ENCODE results near the gene RPL7A.
"Not testable (repeated sequence)": the region's sequence is repeated elsewhere in the genome, so short reads cannot be mapped to it uniquely, and the experiment has no call there.

The RPL7A gene

DNA sequence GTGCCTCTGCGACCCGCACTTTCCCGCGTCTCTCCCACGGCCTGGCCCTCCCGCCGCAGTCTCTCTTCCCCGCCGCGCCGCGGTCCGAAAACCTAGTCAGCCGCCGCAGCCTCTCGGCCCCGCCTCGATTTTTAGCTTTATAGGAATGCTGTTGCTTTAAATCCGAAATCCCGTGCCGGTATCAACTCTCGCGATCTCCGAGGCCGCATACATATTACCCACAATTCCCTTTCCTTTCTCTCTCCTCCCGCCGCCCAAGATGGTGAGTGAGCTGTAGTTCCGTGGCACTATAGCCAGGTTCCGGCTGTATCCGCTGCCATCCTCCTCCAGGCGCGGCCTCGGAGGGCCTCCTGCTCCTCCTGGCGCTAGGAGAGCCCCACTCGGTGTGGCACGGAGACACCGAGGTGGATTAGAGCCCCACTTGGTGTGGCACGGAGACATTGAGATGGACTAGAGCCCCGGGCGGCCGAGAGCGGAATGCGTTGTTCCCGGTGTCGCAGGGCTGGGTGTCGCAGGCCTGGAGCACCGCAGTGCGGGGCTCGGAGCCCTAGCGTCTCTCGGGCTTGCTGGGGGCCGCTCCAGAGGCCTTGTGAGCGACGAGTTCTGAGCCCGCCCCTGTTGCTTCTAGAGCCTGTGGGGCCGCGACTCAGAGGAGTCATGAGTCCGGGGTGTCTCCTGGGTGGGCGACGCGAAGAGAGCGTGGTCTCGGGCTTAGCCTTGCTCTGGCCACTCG lies at the start of gene RPL7A, which contains the start of gene MED22:
TSS of gene RPL7A (plus strand) at position 234 of the 733 bp plus-strand sequence. CDS start at position 260, 26 bp downstream.
TSS of gene MED22 (minus strand) at position 147 of the 733 bp plus-strand sequence. CDS start 1,469 bp downstream, outside the sequence.
- DNase-seq (ENCODE audit: low read depth): peak; percentile 97
- peak within 1 kb of the TSS; percentile 92 for H3K4me3 ChIP-seq (ENCODE audit: low read depth, low read length)
- TF ChIP-seq, protein P1, sequence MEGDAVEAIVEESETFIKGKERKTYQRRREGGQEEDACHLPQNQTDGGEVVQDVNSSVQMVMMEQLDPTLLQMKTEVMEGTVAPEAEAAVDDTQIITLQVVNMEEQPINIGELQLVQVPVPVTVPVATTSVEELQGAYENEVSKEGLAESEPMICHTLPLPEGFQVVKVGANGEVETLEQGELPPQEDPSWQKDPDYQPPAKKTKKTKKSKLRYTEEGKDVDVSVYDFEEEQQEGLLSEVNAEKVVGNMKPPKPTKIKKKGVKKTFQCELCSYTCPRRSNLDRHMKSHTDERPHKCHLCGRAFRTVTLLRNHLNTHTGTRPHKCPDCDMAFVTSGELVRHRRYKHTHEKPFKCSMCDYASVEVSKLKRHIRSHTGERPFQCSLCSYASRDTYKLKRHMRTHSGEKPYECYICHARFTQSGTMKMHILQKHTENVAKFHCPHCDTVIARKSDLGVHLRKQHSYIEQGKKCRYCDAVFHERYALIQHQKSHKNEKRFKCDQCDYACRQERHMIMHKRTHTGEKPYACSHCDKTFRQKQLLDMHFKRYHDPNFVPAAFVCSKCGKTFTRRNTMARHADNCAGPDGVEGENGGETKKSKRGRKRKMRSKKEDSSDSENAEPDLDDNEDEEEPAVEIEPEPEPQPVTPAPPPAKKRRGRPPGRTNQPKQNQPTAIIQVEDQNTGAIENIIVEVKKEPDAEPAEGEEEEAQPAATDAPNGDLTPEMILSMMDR (IDR thresholded peaks at IDR 0.05; ENCODE audit: insufficient read depth, low read depth, low read length, missing control alignments): no peak

DNA sequence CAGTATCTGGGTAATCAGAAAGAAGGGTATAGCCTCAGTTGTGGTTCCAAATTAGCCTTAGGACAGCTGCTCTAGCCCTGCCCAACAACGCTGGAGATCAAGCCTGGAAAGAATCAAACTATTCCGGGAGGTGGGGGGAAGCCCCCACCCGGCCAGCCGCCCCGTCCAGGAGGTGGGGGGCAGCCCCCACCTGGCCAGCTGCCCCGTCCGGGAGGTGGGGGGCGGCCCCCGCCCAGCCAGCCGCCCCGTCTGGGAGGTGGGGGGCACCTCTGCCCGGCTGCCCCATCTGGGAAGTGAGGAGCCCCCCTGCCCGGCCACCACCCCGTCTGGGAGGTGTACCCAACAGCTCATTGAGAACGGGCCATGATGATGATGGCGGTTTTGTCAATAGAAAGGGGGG lies 48.0 kb upstream of the RPL7A start:
- H3K4me3 ChIP-seq (ENCODE audit: low read depth, low read length); DNase-seq (ENCODE audit: low read depth): not testable (repeated sequence)

DNA sequence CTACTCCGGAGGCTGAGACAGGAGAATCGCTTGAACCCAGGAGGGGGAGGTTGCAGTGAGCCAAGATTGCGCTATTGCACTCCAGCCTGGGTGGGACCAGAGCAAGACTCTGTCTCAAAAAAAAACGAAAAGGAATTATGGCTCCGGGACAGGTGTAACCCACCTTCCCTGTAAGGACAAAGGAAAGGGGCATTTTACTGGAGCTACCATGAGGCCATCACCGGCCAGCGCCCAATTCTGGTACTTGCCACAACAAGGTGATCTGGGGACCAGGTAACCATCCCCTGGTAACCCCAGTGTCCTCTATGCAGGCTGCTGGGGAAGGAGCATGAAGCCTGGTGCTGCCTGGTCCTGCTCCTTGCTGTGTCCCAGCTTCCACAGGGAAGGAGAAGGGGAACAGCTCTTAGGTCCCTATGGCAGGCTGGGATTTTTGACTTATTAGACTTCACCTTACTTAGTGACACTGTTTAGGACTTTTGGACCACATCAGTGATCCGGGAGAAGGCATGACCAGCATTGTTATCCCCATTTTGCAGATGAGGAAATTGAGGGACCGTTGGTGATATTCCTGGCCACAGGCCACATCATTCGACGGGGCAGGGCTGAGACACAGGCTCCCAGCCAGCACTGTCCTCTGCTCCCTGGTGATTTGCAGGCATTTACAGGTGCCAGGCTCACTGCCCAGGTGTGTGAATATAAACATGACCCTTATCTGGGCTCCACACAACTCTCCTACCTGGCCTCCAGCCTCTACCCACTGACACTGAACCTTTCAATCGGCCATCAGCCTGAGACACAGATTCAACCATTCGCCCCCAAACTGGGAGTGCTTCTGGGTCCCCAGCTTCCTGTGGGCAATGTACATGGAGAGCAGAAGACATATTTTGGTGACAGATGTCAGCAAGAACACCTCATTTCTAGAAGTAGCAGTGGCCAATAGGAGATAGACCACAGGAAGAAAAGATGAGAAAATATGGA lies 46.5 kb upstream of the RPL7A start:
- H3K4me3 ChIP-seq (ENCODE audit: low read depth, low read length): no peak overlapping the region
- no peak for DNase-seq (ENCODE audit: low read depth)
- TF ChIP-seq, protein P1 (IDR thresholded peaks at IDR 0.05; ENCODE audit: insufficient read depth, low read depth, low read length, missing control alignments): no peak

DNA sequence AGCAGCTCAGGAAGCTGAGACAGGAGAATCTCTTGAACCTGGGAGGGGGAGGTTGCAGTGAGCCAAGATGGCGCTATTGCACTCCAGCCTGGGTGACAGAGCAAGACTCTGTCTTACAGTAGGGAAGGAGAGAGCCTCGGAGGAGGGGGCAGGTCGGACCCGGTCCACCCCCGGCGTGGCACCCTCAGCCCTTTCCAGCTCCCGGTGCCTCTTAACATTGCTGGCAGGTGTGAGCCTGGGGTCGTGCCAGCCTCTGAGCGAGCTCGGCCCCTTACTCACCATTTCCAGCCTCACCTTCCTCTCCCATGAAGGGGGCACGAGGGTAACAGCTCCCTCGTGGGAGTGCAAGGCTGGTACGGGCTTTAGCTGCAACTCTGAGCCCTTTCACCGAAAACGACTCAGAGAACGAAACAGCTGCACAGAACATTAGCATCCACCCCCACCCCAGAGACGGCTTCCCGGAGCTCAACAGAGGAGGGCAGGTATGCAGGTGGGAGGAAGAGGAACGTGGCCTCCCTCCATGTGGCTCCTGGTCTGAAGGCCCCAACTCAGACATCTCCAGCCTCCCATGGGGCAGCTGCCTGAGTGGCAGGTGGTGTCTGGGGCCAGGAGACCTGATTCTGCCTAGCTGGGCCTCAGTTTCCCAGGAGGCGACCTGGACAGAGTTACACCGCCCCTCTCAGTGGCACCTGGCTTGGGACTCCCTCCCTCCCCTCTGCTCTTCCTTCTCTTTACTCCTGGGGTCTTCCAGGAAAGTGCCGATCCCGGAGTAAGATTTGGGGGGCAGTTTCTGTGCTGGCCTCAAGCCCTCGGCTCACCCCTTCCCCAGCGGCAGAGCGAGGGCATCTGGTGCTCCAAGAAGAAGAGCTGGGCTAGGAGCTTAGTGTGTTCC lies 44.5 kb upstream of the RPL7A start:
- no peak for DNase-seq (ENCODE audit: low read depth)
- TF ChIP-seq, protein P1 (IDR thresholded peaks at IDR 0.05; ENCODE audit: insufficient read depth, low read depth, low read length, missing control alignments): no peak
- H3K4me3 ChIP-seq (ENCODE audit: low read depth, low read length): no peak overlapping the region

DNA sequence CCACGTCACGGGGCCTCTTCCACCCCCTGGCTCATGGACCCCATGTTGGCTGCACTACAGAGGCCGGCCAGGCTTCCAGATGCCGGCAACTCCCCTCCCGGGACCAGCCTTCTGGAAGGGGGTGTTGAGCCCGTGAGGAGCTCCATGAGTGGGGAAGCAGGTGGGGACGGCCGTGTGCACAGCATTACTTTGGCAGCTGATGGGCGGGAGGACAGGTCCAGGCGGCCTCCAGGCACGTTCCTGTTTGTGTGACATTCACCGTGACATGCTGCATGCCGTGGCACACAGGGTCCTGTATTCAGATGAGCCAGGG lies 43.9 kb upstream of the RPL7A start:
- TF ChIP-seq, protein P1 (IDR thresholded peaks at IDR 0.05; ENCODE audit: insufficient read depth, low read depth, low read length, missing control alignments): no peak
- DNase-seq (ENCODE audit: low read depth): no peak
- H3K4me3 ChIP-seq (ENCODE audit: low read depth, low read length): no peak overlapping the region

DNA sequence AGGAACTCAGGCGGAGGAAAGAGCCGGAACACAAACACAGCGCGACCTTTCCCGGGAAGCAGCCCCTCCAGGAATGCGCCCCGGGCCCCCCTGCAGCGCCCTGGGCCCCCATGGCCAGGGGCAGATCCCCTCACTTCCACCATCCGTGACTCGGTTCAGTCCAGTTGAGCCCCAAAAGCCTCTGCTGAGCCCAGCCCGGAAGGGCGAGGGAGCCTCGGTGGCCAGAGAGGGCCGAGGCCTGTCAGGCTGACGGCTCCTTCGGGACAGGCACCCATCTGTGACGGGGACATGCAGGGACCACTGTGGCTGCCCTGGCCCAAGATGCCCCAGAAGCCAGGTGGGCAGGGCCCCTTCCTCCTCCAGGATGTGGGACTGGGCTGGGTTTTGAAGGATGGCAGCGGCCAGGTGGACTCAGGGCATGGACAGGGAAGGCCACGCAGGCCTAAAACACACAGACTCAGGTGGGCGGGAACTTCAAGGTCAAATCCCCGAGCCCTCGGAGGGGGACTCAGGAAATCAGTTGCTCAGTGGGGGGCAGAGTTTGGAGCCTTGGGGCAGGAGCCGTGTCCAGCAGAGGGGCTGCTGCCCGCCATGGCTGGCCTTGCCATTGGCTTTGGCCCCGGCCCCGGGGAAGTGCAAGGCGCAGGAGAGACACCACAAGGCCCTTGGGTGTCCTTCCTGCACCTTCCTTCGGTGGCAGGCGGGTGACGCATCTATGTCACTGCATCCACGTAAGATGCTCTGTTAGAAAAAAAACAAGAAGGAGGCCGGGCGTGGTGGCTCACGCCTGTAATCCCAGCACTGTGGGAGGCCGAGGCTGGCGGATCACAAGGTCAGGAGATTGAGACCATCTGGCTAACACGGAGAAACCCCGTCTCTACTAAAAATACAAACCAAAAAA lies 43.3 kb upstream of the RPL7A start:
- TF ChIP-seq, protein P1 (IDR thresholded peaks at IDR 0.05; ENCODE audit: insufficient read depth, low read depth, low read length, missing control alignments): no peak
- no peak for DNase-seq (ENCODE audit: low read depth)
- no peak overlapping the region for H3K4me3 ChIP-seq (ENCODE audit: low read depth, low read length)

Measured in GM12865 (cell line).